K562 (cell line): ENCODE results near the gene ANXA4. TPM values are rescaled to one million over a fixed set of nuclear protein-coding genes. Genes with fewer than 3 reads are reported as not detected.

Experiments
- ARHGAP35 ChIP-seq: fragments of 450-650 bp; IDR thresholded peaks from 2 replicates; pipeline ENCODE4 v1.6.1; 2018; ENCODE audit not compliant: partially characterized antibody
- ATF1 ChIP-seq, 2 experiments: fragments of 450-650 bp in 1 of 2; IDR thresholded peaks; 2 replicates each; pipeline ENCODE4 v1.6.1; 2016; ENCODE audit warnings: missing compliant biosample characterization in 1 of 2, missing genetic modification characterization in 1 of 2
- CBFB ChIP-seq: sonication (generic); formaldehyde crosslinking; IDR thresholded peaks from 2 replicates; pipeline ENCODE4 v1.4.0; 2020; ENCODE audit warnings: mild to moderate bottlenecking, missing genetic modification reagents
- DNMT1 ChIP-seq: fragments of 450-650 bp; IDR thresholded peaks from 2 replicates; pipeline ENCODE4 v1.6.1; 2016; ENCODE audit warnings: antibody characterized with exemption, mild to moderate bottlenecking
- E2F8 ChIP-seq: fragments of 450-650 bp; IDR thresholded peaks from 2 replicates; pipeline ENCODE4 v1.7.1; 2018; ENCODE audit warnings: mild to moderate bottlenecking, low read depth; ENCODE audit not compliant: partially characterized antibody
- ELF1 ChIP-seq: fragments of 200-800 bp; sonication (Bioruptor generic); IDR thresholded peaks from 2 replicates; pipeline ENCODE4 v1.6.1; 2016; ENCODE audit warnings: missing genetic modification characterization, missing compliant biosample characterization
- EP400 ChIP-seq: fragments of 450-650 bp; IDR thresholded peaks from 2 replicates; pipeline ENCODE4 v1.6.1; 2017; ENCODE audit warnings: antibody characterized with exemption, mild to moderate bottlenecking, moderate library complexity
- ETS1 ChIP-seq: conservative IDR thresholded peaks from 2 replicates; pipeline ENCODE4 v1.6.1; 2011; ENCODE audit warnings: low read depth, mild to moderate bottlenecking, low read length; ENCODE audit not compliant: control insufficient read depth
- GABPB1 ChIP-seq: sonication (generic); formaldehyde crosslinking; IDR thresholded peaks from 2 replicates; pipeline ENCODE4 v1.8.0; 2022; ENCODE audit warnings: mild to moderate bottlenecking, missing genetic modification reagents
- GATA2 ChIP-seq: sonication (generic); formaldehyde crosslinking; IDR thresholded peaks from 2 replicates; pipeline ENCODE4 v1.4.0; 2020; ENCODE audit warnings: mild to moderate bottlenecking, missing genetic modification reagents
- GATAD2B ChIP-seq: fragments of 450-650 bp; IDR thresholded peaks from 2 replicates; pipeline ENCODE4 v1.6.1; 2017; ENCODE audit warnings: mild to moderate bottlenecking, borderline replicate concordance
- LCOR ChIP-seq: sonication (generic); formaldehyde crosslinking; IDR thresholded peaks from 2 replicates; pipeline ENCODE4 v1.8.0; 2022; ENCODE audit warnings: mild to moderate bottlenecking, missing genetic modification reagents
- MIER1 ChIP-seq: fragments of 450-650 bp; IDR thresholded peaks from 2 replicates; pipeline ENCODE4 v1.6.1; 2016; ENCODE audit warnings: antibody characterized with exemption, mild to moderate bottlenecking, low read depth
- MTA3 ChIP-seq: fragments of 450-650 bp; formaldehyde crosslinking; IDR thresholded peaks from 2 replicates; pipeline ENCODE4 v1.6.1; 2017; ENCODE audit warnings: mild to moderate bottlenecking, borderline replicate concordance
- NUFIP1 ChIP-seq: fragments of 450-650 bp; IDR thresholded peaks from 2 replicates; pipeline ENCODE4 v1.6.1; 2018; ENCODE audit not compliant: partially characterized antibody
- POLR2AphosphoS2 ChIP-seq: IDR thresholded peaks from 2 replicates; pipeline ENCODE4 v1.6.1; 2012; ENCODE audit warnings: low read length, improper control_type of control experiment
- RB1 ChIP-seq: fragments of 450-650 bp; IDR thresholded peaks from 2 replicates; pipeline ENCODE4 v1.6.1; 2017; ENCODE audit warnings: low read depth, mild to moderate bottlenecking
- RBM25 ChIP-seq: fragments of 200-400 bp; formaldehyde crosslinking; IDR thresholded peaks from 2 replicates; pipeline ENCODE4 v1.6.1; 2018; ENCODE audit warnings: low read length, low read depth, moderate library complexity; ENCODE audit not compliant: severe bottlenecking
- RCOR1 ChIP-seq, 2 experiments: IDR thresholded peaks; 2 replicates each; pipeline ENCODE4 v1.6.1; 2012; ENCODE audit warnings: low read depth in 2 of 2, low read length in 2 of 2, borderline replicate concordance in 1 of 2, improper control_type of control experiment in 1 of 2
- TCF15 ChIP-seq: fragments of 250-450 bp; sonication (Bioruptor Pico); IDR thresholded peaks from 2 replicates; pipeline ENCODE4 v1.8.0; 2022; ENCODE audit warnings: moderate library complexity, mild to moderate bottlenecking, inconsistent platforms
- TFAM ChIP-seq: fragments of 250-450 bp; sonication (Bioruptor Pico); conservative IDR thresholded peaks from 2 replicates; pipeline ENCODE4 v1.5.0; 2021; ENCODE audit warnings: mild to moderate bottlenecking, moderate library complexity
- ZFPM2 ChIP-seq: fragments of 250-450 bp; sonication (Bioruptor Pico); IDR thresholded peaks from 2 replicates; pipeline ENCODE4 v1.5.1; 2022; ENCODE audit warnings: mild to moderate bottlenecking
- polyA plus RNA-seq, 8 experiments: library from polyadenylated mRNA; depleted of rRNA in 4 of 8; stranded (reverse) in 5 of 8; unstranded in 3 of 8; fragments of >200 nt; fragmentation: Nextera tagmentation in 2 of 8; fragmentation: Illumina TruSeq in 1 of 8; extraction: Ambion mirVana in 2 of 8; extraction: Trizol in 1 of 8; gene quantifications; 2 replicates each; pipeline versions ENCODE4 v1.2.1 to v1.2.3, GENCODE V29; 2011 to 2014; ENCODE audit warnings: inconsistent platforms in 1 of 8, missing spikeins in 1 of 8
- total RNA-seq, 7 experiments: library from RNA; depleted of rRNA in 6 of 7; stranded (reverse); fragments of >200 nt in 6 of 7; fragmentation: Illumina TruSeq in 2 of 7; extraction: Trizol in 2 of 7; gene quantifications; 2 replicates each; pipeline versions ENCODE4 v1.2.1 to v1.2.3, GENCODE V29; 2011 to 2021; ENCODE audit warnings: low replicate concordance in 1 of 7

The ANXA4 gene
- total and polyA plus RNA-seq, 9 of the 15 experiments (the other 6 are each of a cell fraction or from before 2014, with no cell fraction given): 3.4 to 13.6 (median 11.6) TPM

- TF ChIP-seq E2F8 (no peak), ZFPM2 (no peak), MIER1 (no peak), GATAD2B (no peak; the same call in 1 of the 2 replicates), GABPB1 (CRISPR knock-in tag) (no peak), LCOR (CRISPR knock-in tag) (0 out of 2 replicates have a peak, but pooled peaks have one; percentile 12), ELF1 (tag) (peak; percentile 83), EP400 (peak; percentile 50; the same call in 1 of the 2 replicates), GATA2 (CRISPR knock-in tag) (no peak; the same call in 1 of the 2 replicates), ARHGAP35 (no peak), DNMT1 (no peak), RCOR1 (IDR thresholded peaks at IDR 0.05; ENCODE audit: borderline replicate concordance in 1 of 2, low read depth in 2 of 2, low read length in 2 of 2) (peak in 1 of 2 experiments; percentile 36; a peak in 1 of 4 replicates), MTA3 (peak; percentile 50; the same call in 1 of the 2 replicates), TFAM (CRISPR knock-in tag) (no peak), RBM25 (no peak), ETS1 (no peak; the same call in 1 of the 2 replicates), RB1 (peak; percentile 45; the same call in 1 of the 2 replicates), ATF1 (CRISPR knock-in tag; IDR thresholded peaks at IDR 0.05) (no peak), ATF1 (tag; IDR thresholded peaks at IDR 0.05) (no peak), NUFIP1 (no peak), POLR2AphosphoS2 (no peak), TCF15 (CRISPR knock-in tag) (no peak), CBFB (CRISPR knock-in tag) (no peak)
Measured at GRCh38 chr2:69741575-69742321, at the start of gene ANXA4 (continued).
